IMR-90 (cell line): ENCODE data around the gene FAM20B. TPM values are rescaled to one million over a fixed set of nuclear protein-coding genes. Genes with fewer than 3 reads are reported as not detected.
A peak's percentile ranks its signal among the peaks of the same experiment; 100 is the strongest.

ENCODE experiments used
- ATAC-seq: fragments of 200-7000 bp; cut with Tn5 transposase; 2 replicates; pipeline ENCODE4 v1.9.1; 2020; ENCODE audit warnings: low read depth, mild to moderate bottlenecking, moderate library complexity
- BruUV-seq: library from RNA; stranded (reverse); fragments of 400-500 nt; replicated peaks from 2 replicates; lab custom pipeline; 2021; lab: Mats Ljungman, UMichigan
- CTCF ChIA-PET: fragments of 300-600 bp; formaldehyde crosslinking; extraction: SDS; loops from one replicate; lab custom pipeline; 2021; ENCODE audit warnings: antibody characterized with exemption; lab: Yijun Ruan, JAX
- POLR2A ChIA-PET: fragments of 300-600 bp; sonication (Branson Sonifier 250); formaldehyde crosslinking; loops from one replicate; lab custom pipeline; 2022; ENCODE audit warnings: antibody characterized with exemption; ENCODE audit not compliant: unreplicated experiment; lab: Charles Lee
- DNase-seq: peaks from one replicate; pipeline ENCODE4 v3.0.0; 2013
- H2AFZ ChIP-seq: replicated peaks from 2 replicates; pipeline ENCODE3; 2013; ENCODE audit warnings: low read length, mild to moderate bottlenecking; ENCODE audit not compliant: poor library complexity
- H2AK5ac ChIP-seq: 2 replicates; pipeline ENCODE4 v1.6.1; 2013; ENCODE audit warnings: low read depth, low read length, inconsistent platforms
- H2AK9ac ChIP-seq: replicated peaks from 2 replicates; pipeline ENCODE3; 2013; ENCODE audit warnings: mild to moderate bottlenecking, low read depth, low read length, moderate library complexity; ENCODE audit not compliant: poor library complexity
- H2BK120ac ChIP-seq: 2 replicates; pipeline ENCODE4 v1.6.1; 2013; ENCODE audit warnings: low read depth, low read length, inconsistent platforms
- H2BK15ac ChIP-seq: 3 replicates; pipeline ENCODE4 v1.6.1; 2013; ENCODE audit warnings: low read depth, low read length, inconsistent platforms
- H2BK20ac ChIP-seq: 2 replicates; pipeline ENCODE4 v1.6.1; 2013; ENCODE audit warnings: low read depth, mild to moderate bottlenecking, inconsistent platforms, low read length, moderate library complexity
- H2BK5ac ChIP-seq: 2 replicates; pipeline ENCODE4 v1.6.1; 2013; ENCODE audit warnings: mild to moderate bottlenecking, low read depth, low read length, inconsistent platforms; ENCODE audit not compliant: poor library complexity, severe bottlenecking
- H3K14ac ChIP-seq: replicated peaks from 2 replicates; pipeline ENCODE4 v1.6.1; 2013; ENCODE audit warnings: low read depth, low read length, inconsistent platforms
- H3K18ac ChIP-seq: 2 replicates; pipeline ENCODE4 v1.6.1; 2013; ENCODE audit warnings: low read depth, low read length, control low read depth
- H3K23ac ChIP-seq: 2 replicates; pipeline ENCODE4 v1.6.1; 2013; ENCODE audit warnings: low read depth, low read length, inconsistent platforms
- H3K27ac ChIP-seq: 2 replicates; pipeline ENCODE4 v1.5.1; 2013; ENCODE audit warnings: mild to moderate bottlenecking, control low read depth, low read length; ENCODE audit not compliant: insufficient read depth
- H3K27me3 ChIP-seq: 2 replicates; pipeline ENCODE4 v1.6.1; 2013; ENCODE audit warnings: low read length; ENCODE audit not compliant: control insufficient read depth, insufficient read depth
- H3K36me3 ChIP-seq: 2 replicates; pipeline ENCODE4 v1.6.1; 2013; ENCODE audit warnings: low read length, mixed read lengths; ENCODE audit not compliant: control insufficient read depth, insufficient read depth
- H3K4ac ChIP-seq: 2 replicates; pipeline ENCODE4 v1.6.1; 2013; ENCODE audit warnings: low read depth, low read length, inconsistent platforms
- H3K4me1 ChIP-seq: 2 replicates; pipeline ENCODE4 v1.6.1; 2013; ENCODE audit warnings: low read length, mixed read lengths; ENCODE audit not compliant: control insufficient read depth, insufficient read depth
- H3K4me2 ChIP-seq: 2 replicates; pipeline ENCODE4 v1.6.1; 2013; ENCODE audit warnings: low read depth, mild to moderate bottlenecking, control low read depth, low read length, moderate library complexity
- H3K4me3 ChIP-seq: 2 replicates; pipeline ENCODE4 v1.5.1; 2013; ENCODE audit warnings: low read depth, mild to moderate bottlenecking, control low read depth, low read length, moderate library complexity; ENCODE audit not compliant: insufficient read depth
- H3K56ac ChIP-seq: 2 replicates; pipeline ENCODE4 v1.6.1; 2013; ENCODE audit warnings: low read length, inconsistent platforms; ENCODE audit not compliant: insufficient read depth; ENCODE audit errors: extremely low read depth
- H3K79me1 ChIP-seq, 2 experiments: 2 replicates each; pipeline ENCODE4 v1.6.1; 2013; ENCODE audit warnings: low read length in 2 of 2, inconsistent platforms in 1 of 2, low read depth in 1 of 2
- H3K9ac ChIP-seq: 2 replicates; pipeline ENCODE4 v1.6.1; 2013; ENCODE audit warnings: low read depth, low read length, control low read depth
- H3K9me1 ChIP-seq: 2 replicates; pipeline ENCODE4 v1.6.1; 2013; ENCODE audit warnings: low read length, inconsistent platforms; ENCODE audit not compliant: insufficient read depth
- H3K9me3 ChIP-seq: 2 replicates; pipeline ENCODE4 v1.6.1; 2013; ENCODE audit warnings: low read length; ENCODE audit not compliant: control insufficient read depth, insufficient read depth
- H4K20me1 ChIP-seq: 2 replicates; pipeline ENCODE4 v1.6.1; 2013; ENCODE audit warnings: low read length, inconsistent platforms; ENCODE audit not compliant: insufficient read depth
- H4K5ac ChIP-seq: 2 replicates; pipeline ENCODE4 v1.6.1; 2013; ENCODE audit warnings: mild to moderate bottlenecking, low read depth, low read length, control low read depth
- H4K8ac ChIP-seq, 2 experiments: 2 replicates each; pipeline ENCODE4 v1.6.1; 2013; ENCODE audit warnings: low read depth in 2 of 2, low read length in 2 of 2, control low read depth in 1 of 2, inconsistent platforms in 1 of 2
- H4K91ac ChIP-seq: 2 replicates; pipeline ENCODE4 v1.6.1; 2013; ENCODE audit warnings: low read depth, low read length, inconsistent platforms; ENCODE audit not compliant: insufficient read depth
- CEBPB ChIP-seq: IDR thresholded peaks from 2 replicates; pipeline ENCODE4 v1.6.1; 2012; ENCODE audit warnings: low read depth, low read length, improper control_type of control experiment
- CHD1 ChIP-seq: IDR thresholded peaks from 2 replicates; pipeline ENCODE4 v1.6.1; 2012; ENCODE audit warnings: low read depth, low read length, improper control_type of control experiment
- RAD21 ChIP-seq: IDR thresholded peaks from 2 replicates; pipeline ENCODE4 v1.6.1; 2012; ENCODE audit warnings: low read length, improper control_type of control experiment
- WGBS, 2 experiments: methylation state at CpG; one replicate each; pipeline versions ENCODE4 v1.1.5 to v1.1.7; 2013; ENCODE audit warnings: missing lambda C conversion rate in 2 of 2; ENCODE audit not compliant: insufficient read length in 1 of 2; ENCODE audit errors: extremely low coverage in 2 of 2; 5-methylcytosine and 5-hydroxymethylcytosine counted together
- dilution Hi-C: fragments of 300-500 bp; cut with HindIII; formaldehyde crosslinking; loops from one replicate; pipeline ENCODE4 v1.14.3; 2018; ENCODE audit warnings: low sequenced_read_pairs; ENCODE audit not compliant: unreplicated experiment
- in situ Hi-C: fragments of 300-500 bp; cut with MboI; formaldehyde crosslinking; loops from 3 replicates; pipeline ENCODE4 v1.14.3; 2019; ENCODE audit warnings: low sequenced_read_pairs, inconsistent platforms, mixed read lengths
- intact Hi-C: fragments of 100-400 bp; cut with micrococcal nuclease; formaldehyde crosslinking; loops from 2 replicates; pipeline ENCODE4 v1.10.0; 2022
- polyA plus RNA-seq, 3 experiments: library from polyadenylated mRNA; depleted of rRNA; stranded (reverse); fragments of >200 nt; gene quantifications; 2 replicates each; pipeline ENCODE4 v1.2.3, GENCODE V29; 2012; ENCODE audit warnings: low replicate concordance in 1 of 3
- total RNA-seq: library from RNA; depleted of rRNA; stranded (reverse); fragments of >200 nt; gene quantifications from 2 replicates; pipeline ENCODE4 v1.2.3, GENCODE V29; 2012

FAM20B gene
- total and polyA plus RNA-seq, 2 of the 4 experiments (the other 2 are of a cell fraction): 17.1 to 38.4 TPM

GRCh38 chr1:179101566-179101965 is 75.9 kb downstream of the FAM20B start:
- no peak overlapping the region for H4K5ac ChIP-seq
- H2BK15ac ChIP-seq: no peak overlapping the region
- no peak overlapping the region for H3K9ac ChIP-seq
- no peak overlapping the region for H2AK5ac ChIP-seq
- no peak overlapping the region for H2BK20ac ChIP-seq
- no peak overlapping the region for H3K14ac ChIP-seq
- no peaks in the 10 kb centered on the region for H3K9me3 ChIP-seq
- no TSS peak for BruUV-seq
- H3K18ac ChIP-seq: no peak overlapping the region
- ChIA-PET CTCF (interaction anchor here (1.4 kb wide), 1 partner anchor 74 kb away, joined by 3 read pairs; no protein-coding TSS in a partner anchor), POLR2A (no interaction called here)
- H2AFZ ChIP-seq: no peak overlapping the region
- no peak for DNase-seq
- no peak overlapping the region for H2BK120ac ChIP-seq
- no peak overlapping the region for H3K4me2 ChIP-seq
- peaks cover 21% of the 10 kb centered on the region for H3K36me3 ChIP-seq
- intact Hi-C loops: no loop called here
- in situ Hi-C loops: no loop called here
- no CpG with 5 or more reads among the region's 4 CpGs for WGBS, 2 experiments
- peaks cover 30 to 65% of the 10 kb centered on the region in 2 experiments for H3K79me1 ChIP-seq
- H4K91ac ChIP-seq: no peak overlapping the region
- no peak for ATAC-seq
- H3K27ac ChIP-seq: no peak overlapping the region
- no peak overlapping the region for H3K4me3 ChIP-seq
- H2BK5ac ChIP-seq: no peak overlapping the region
- dilution Hi-C loops: no loop called here
- peaks cover 2% of the 10 kb centered on the region for H3K4me1 ChIP-seq
- no peak overlapping the region for H3K23ac ChIP-seq
- H4K20me1 ChIP-seq: peaks cover 20% of the 10 kb centered on the region; the same call in 1 of the 2 replicates
- H3K56ac ChIP-seq: no peak overlapping the region
- H3K9me1 ChIP-seq: peaks cover 7% of the 10 kb centered on the region
- peak overlapping the region in 1 of 2 experiments; percentile 9; a peak in 1 of 4 replicates for H4K8ac ChIP-seq
- H2AK9ac ChIP-seq: no peak overlapping the region
- no peaks in the 10 kb centered on the region for H3K27me3 ChIP-seq
- no peak for TF ChIP-seq CHD1
- TF ChIP-seq CEBPB: no peak
- no peak for TF ChIP-seq RAD21
- no peak overlapping the region for H3K4ac ChIP-seq
